H9 (cell line): ENCODE data around the gene TMEM69. TPM values are rescaled to one million over a fixed set of nuclear protein-coding genes. Genes with fewer than 3 reads are reported as not detected.

Source experiments
- DNase-seq: peaks from one replicate; pipeline ENCODE4 v3.0.0-alpha.2; 2017
- H2AFZ ChIP-seq: one replicate; pipeline ENCODE4 v1.6.1; 2013; ENCODE audit warnings: mild to moderate bottlenecking, low read length, control low read depth, moderate library complexity
- H2AK5ac ChIP-seq: 2 replicates; pipeline ENCODE4 v1.6.1; 2013; ENCODE audit warnings: low read length, control low read depth, mixed read lengths; ENCODE audit not compliant: insufficient read length
- H2BK120ac ChIP-seq: one replicate; pipeline ENCODE4 v1.6.1; 2013; ENCODE audit warnings: low read depth, mild to moderate bottlenecking, low read length, control low read depth, inconsistent platforms; ENCODE audit not compliant: poor library complexity, severe bottlenecking
- H2BK12ac ChIP-seq: 2 replicates; pipeline ENCODE4 v1.6.1; 2013; ENCODE audit warnings: low read length, control low read depth, mixed read lengths, low read depth; ENCODE audit not compliant: insufficient read length
- H2BK15ac ChIP-seq: 2 replicates; pipeline ENCODE4 v1.6.1; 2013; ENCODE audit warnings: low read depth, low read length, control low read depth
- H2BK20ac ChIP-seq: one replicate; pipeline ENCODE4 v1.6.1; 2013; ENCODE audit warnings: low read depth, mild to moderate bottlenecking, low read length, control low read depth, inconsistent platforms; ENCODE audit not compliant: poor library complexity, severe bottlenecking
- H2BK5ac ChIP-seq: 2 replicates; pipeline ENCODE4 v1.6.1; 2013; ENCODE audit warnings: low read length, control low read depth, mixed read lengths; ENCODE audit not compliant: insufficient read length
- H3K14ac ChIP-seq: 2 replicates; pipeline ENCODE4 v1.6.1; 2013; ENCODE audit warnings: low read length, control low read depth; ENCODE audit not compliant: insufficient read depth
- H3K18ac ChIP-seq: 2 replicates; pipeline ENCODE4 v1.6.1; 2013; ENCODE audit warnings: low read depth, mild to moderate bottlenecking, mixed read lengths, low read length, control low read depth; ENCODE audit not compliant: insufficient read length
- H3K23ac ChIP-seq: 2 replicates; pipeline ENCODE4 v1.6.1; 2013; ENCODE audit warnings: low read length, control low read depth, mixed read lengths, low read depth; ENCODE audit not compliant: insufficient read length
- H3K23me2 ChIP-seq: 2 replicates; pipeline ENCODE4 v1.6.1; 2013; ENCODE audit warnings: low read depth, mild to moderate bottlenecking, mixed read lengths, low read length, control low read depth; ENCODE audit not compliant: insufficient read length, poor library complexity, severe bottlenecking
- H3K27ac ChIP-seq: 2 replicates; pipeline ENCODE4 v1.5.1; 2013; ENCODE audit warnings: low read length, control low read depth, mixed read lengths, low read depth; ENCODE audit not compliant: insufficient read length
- H3K27me3 ChIP-seq: 2 replicates; pipeline ENCODE4 v1.6.1; 2013; ENCODE audit warnings: low read length, control low read depth, inconsistent platforms; ENCODE audit not compliant: insufficient read depth
- H3K4ac ChIP-seq: 2 replicates; pipeline ENCODE4 v1.6.1; 2013; ENCODE audit warnings: low read depth, mild to moderate bottlenecking, control low read depth, inconsistent platforms, low read length, moderate library complexity
- H3K4me1 ChIP-seq: 2 replicates; pipeline ENCODE4 v1.6.1; 2013; ENCODE audit warnings: low read length, control low read depth, inconsistent platforms; ENCODE audit not compliant: insufficient read depth
- H3K4me2 ChIP-seq: 2 replicates; pipeline ENCODE4 v1.6.1; 2013; ENCODE audit warnings: low read length, control low read depth, mixed read lengths; ENCODE audit not compliant: insufficient read length, insufficient read depth
- H3K56ac ChIP-seq: 2 replicates; pipeline ENCODE4 v1.6.1; 2013; ENCODE audit warnings: low read depth, mild to moderate bottlenecking, mixed read lengths, low read length, control low read depth; ENCODE audit not compliant: insufficient read length
- H3K79me1 ChIP-seq: 2 replicates; pipeline ENCODE4 v1.6.1; 2013; ENCODE audit warnings: low read depth, mild to moderate bottlenecking, moderate library complexity, low read length, control low read depth, inconsistent platforms; ENCODE audit not compliant: insufficient read depth, poor library complexity, severe bottlenecking
- H3K79me2 ChIP-seq: 2 replicates; pipeline ENCODE4 v1.6.1; 2013; ENCODE audit warnings: low read length, control low read depth, inconsistent platforms; ENCODE audit not compliant: insufficient read depth
- H3K9ac ChIP-seq: 2 replicates; pipeline ENCODE4 v1.6.1; 2013; ENCODE audit warnings: low read length, control low read depth, mixed read lengths; ENCODE audit not compliant: insufficient read length; ENCODE audit errors: extremely low read depth
- H3K9me3 ChIP-seq: one replicate; pipeline ENCODE4 v1.6.1; 2013; ENCODE audit warnings: low read depth, low read length, inconsistent platforms; ENCODE audit not compliant: control insufficient read depth
- H3T11ph ChIP-seq: one replicate; pipeline ENCODE4 v1.6.1; 2013; ENCODE audit warnings: mild to moderate bottlenecking, low read length, control low read depth, inconsistent platforms
- H4K20me1 ChIP-seq: one replicate; pipeline ENCODE4 v1.6.1; 2013; ENCODE audit not compliant: control insufficient read depth, insufficient read length, insufficient read depth
- H4K5ac ChIP-seq: 2 replicates; pipeline ENCODE4 v1.6.1; 2013; ENCODE audit warnings: low read depth, mild to moderate bottlenecking, mixed read lengths, low read length, control low read depth; ENCODE audit not compliant: insufficient read length
- H4K8ac ChIP-seq: replicated peaks from 2 replicates; pipeline ENCODE4 v1.6.1; 2013; ENCODE audit warnings: low read length, control low read depth, mixed read lengths, low read depth; ENCODE audit not compliant: insufficient read length
- H4K91ac ChIP-seq: 2 replicates; pipeline ENCODE4 v1.6.1; 2013; ENCODE audit warnings: low read depth, mild to moderate bottlenecking, moderate library complexity, mixed read lengths, low read length, control low read depth; ENCODE audit not compliant: insufficient read length
- H3K27ac Mint-ChIP-seq, 3 experiments: 2 replicates in 2 of 3; 3 replicates in 1 of 3; pipeline ENCODE4 v1.8.0; 2020 to 2021; ENCODE audit warnings: mixed read lengths in 3 of 3, mild to moderate bottlenecking in 1 of 3, moderate library complexity in 1 of 3
- H3K27me3 Mint-ChIP-seq: 2 replicates; pipeline ENCODE4 v1.8.0; 2021; ENCODE audit warnings: low read depth, mild to moderate bottlenecking, moderate library complexity, mixed read lengths
- H3K36me3 Mint-ChIP-seq, 3 experiments: 2 replicates in 2 of 3; 3 replicates in 1 of 3; pipeline ENCODE4 v1.8.0; 2020 to 2021; ENCODE audit warnings: low read depth in 3 of 3, mixed read lengths in 3 of 3; ENCODE audit not compliant: insufficient read depth in 1 of 3
- H3K4me1 Mint-ChIP-seq, 2 experiments: 2 replicates each; pipeline ENCODE4 v1.8.0; 2020; ENCODE audit warnings: mixed read lengths in 2 of 2
- H3K4me3 Mint-ChIP-seq, 2 experiments: 2 replicates in 1 of 2; 3 replicates in 1 of 2; pipeline ENCODE4 v1.8.0; 2020 to 2021; ENCODE audit warnings: mild to moderate bottlenecking in 2 of 2, mixed read lengths in 2 of 2, moderate library complexity in 1 of 2
- H3K9me3 Mint-ChIP-seq, 2 experiments: 2 replicates in 1 of 2; 3 replicates in 1 of 2; pipeline ENCODE4 v1.8.0; 2020; ENCODE audit warnings: mild to moderate bottlenecking in 2 of 2, mixed read lengths in 2 of 2, moderate library complexity in 1 of 2
- CTCF ChIP-seq: fragments of 200-600 bp; sonication (generic); conservative IDR thresholded peaks from 3 replicates; pipeline ENCODE4 v1.8.0; 2021; ENCODE audit warnings: antibody characterized with exemption, mild to moderate bottlenecking
- WGBS: extraction: QIAGEN DNeasy Blood & Tissue Kit; methylation state at CpG from one replicate; pipeline ENCODE4 v1.1.7; 2013; ENCODE audit warnings: missing lambda C conversion rate, low lambda C conversion rate, mixed read lengths; ENCODE audit not compliant: insufficient read length; ENCODE audit errors: extremely low coverage; 5-methylcytosine and 5-hydroxymethylcytosine counted together
- total RNA-seq: library from RNA; stranded (reverse); gene quantifications from 2 replicates; pipeline ENCODE4 v1.2.1, GENCODE V29; 2021

TMEM69 gene
- total RNA-seq, 1 experiment from 2014 or later = 30.7 TPM

GRCh38 chr1:45684402-45684801, 3.6 kb upstream of the TMEM69 start:
- Histone ChIP-seq H2BK15ac (no peak overlapping the region), H2BK120ac (no peak overlapping the region), H3T11ph (no peak overlapping the region), H3K4me2 (no peak overlapping the region), H3K79me2 (peaks cover 45% of the 10 kb centered on the region), H4K91ac (no peak overlapping the region), H2AFZ (no peak overlapping the region), H3K4ac (no peak overlapping the region), H3K27me3 (no peaks in the 10 kb centered on the region), H2BK12ac (no peak overlapping the region), H2BK20ac (no peak overlapping the region), H3K9ac (no peak overlapping the region), H3K79me1 (peaks cover under 1% of the 10 kb centered on the region), H3K4me1 (peaks cover 4% of the 10 kb centered on the region; the same call in 1 of the 2 replicates), H3K14ac (no peak overlapping the region), H2BK5ac (no peak overlapping the region), H3K9me3 (no peaks in the 10 kb centered on the region), H4K8ac (no peak overlapping the region), H3K27ac (no peak overlapping the region), H3K18ac (no peak overlapping the region), H2AK5ac (no peak overlapping the region), H4K20me1 (no peaks in the 10 kb centered on the region), H3K23ac (no peak overlapping the region), H4K5ac (no peak overlapping the region), H3K23me2 (peaks cover 10% of the 10 kb centered on the region), H3K56ac (no peak overlapping the region)
- DNase-seq = no peak
- H3K27me3 Mint-ChIP-seq = no peaks in the 10 kb centered on the region
- WGBS = no CpG with 5 or more reads among the region's 2 CpGs
- TF ChIP-seq CTCF = no peak
- peaks cover 0 to 9% (median 4%) of the 10 kb centered on the region in 3 experiments; a peak in 4 of 7 replicates for H3K36me3 Mint-ChIP-seq
- H3K4me3 Mint-ChIP-seq = peak overlapping the region; percentile 99 to 100
- peaks cover 0 to 2% of the 10 kb centered on the region in 2 experiments; a peak in 1 of 5 replicates for H3K9me3 Mint-ChIP-seq
- H3K4me1 Mint-ChIP-seq = peaks cover 52 to 54% of the 10 kb centered on the region in 2 experiments
- peak overlapping the region in 1 of 3 experiments; percentile 72; a peak in 1 of 7 replicates for H3K27ac Mint-ChIP-seq
